CD4-positive, alpha-beta T cell treated with Interleukin-15 for 1 hour (primary cell): ENCODE measurements around the gene ZNF783.
"Not testable (repeated sequence)": the region's sequence is repeated elsewhere in the genome, so short reads cannot be mapped to it uniquely, and the experiment has no call there.

Experiments
- DNase-seq: peaks from one replicate; pipeline ENCODE4 v3.0.0-alpha.2; 2020

Gene ZNF783

DNA sequence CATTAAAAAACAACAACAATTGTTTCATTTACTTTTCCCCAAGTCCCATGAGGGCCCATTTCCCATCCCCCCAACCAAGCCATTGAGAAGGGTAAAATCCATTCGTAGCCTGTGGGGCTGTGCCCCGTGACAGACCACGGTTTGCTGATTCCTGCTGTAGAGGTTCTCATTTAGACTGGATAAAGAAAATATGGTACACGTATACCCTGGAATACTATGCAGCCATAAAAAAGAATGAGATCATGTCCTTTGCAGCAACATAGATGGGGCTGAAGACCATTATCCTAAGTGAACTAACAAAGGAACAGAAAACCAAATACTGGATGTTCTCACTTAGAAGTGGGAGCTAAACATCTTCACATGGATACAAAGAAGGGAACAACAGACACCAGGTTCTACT, 44.9 kb downstream of the ZNF783 start:
- DNase-seq: no peak

DNA sequence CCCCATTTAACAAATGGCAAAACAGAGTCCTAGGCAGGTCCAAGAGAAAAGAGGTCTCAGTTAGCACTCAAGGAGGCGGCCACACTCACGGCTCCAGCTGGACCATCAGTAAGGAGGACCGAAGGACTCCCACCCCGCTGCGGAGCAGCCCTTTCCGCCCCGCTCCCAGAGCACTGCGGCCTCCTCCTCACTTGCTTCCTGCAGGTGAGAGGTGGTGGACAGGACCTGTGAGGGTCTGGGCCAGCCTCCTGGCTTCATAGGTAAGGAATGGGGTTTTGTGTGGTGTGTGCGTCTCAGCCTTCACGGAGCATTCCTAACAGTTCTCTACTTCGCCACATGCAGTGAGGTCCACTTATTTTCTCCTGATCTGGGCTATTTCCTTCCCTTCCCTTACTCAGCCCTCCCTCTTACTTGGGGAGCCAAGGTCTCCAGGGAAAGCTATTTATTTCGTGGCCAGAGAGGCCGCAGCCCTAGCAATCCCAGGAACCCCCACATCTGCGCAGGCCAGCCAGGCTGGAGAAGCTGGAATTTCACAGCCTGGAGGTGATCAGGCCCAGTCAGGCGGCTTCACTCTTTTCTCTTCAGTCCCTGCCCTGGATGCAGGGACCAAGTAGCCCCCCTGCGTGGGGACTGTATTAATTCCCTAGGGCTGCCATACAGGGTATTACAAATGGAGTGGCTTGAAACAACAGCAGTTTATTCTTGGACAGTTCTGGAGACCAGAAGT, 45.9 kb downstream of the ZNF783 start:
- DNase-seq: no peak

DNA sequence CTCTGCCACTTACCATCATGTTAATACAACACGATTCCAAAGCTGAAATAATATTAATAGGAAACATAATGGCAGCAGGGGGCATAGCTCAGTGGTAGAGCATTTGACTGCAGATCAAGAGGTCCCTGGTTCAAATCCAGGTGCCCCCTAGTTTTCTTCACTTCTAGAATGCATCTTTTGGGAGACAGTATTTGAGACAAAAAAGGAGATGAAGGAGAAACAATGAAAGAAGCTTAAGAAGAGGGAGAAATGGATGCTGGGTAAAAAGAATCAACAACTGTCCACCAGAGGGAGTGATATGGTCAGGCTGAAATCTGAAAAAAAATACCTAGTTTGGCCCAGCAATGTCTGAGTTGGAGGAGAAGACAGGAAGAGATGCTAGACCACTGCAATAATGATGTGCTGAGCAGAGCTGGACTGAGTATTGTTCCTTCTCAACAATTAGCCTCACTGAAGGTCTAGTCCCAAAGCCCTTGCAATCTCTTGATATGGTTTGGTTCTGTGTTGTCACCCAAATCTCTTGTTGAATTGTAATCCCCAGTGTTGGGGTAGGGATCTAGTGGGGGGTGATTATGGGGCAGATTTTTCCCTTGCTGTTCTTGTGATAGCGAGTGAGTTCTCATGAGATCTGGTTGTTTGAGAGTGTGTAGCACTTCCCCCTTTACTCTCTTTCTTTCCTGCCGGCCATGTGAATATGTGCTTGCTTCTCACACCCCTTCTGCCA, 48.3 kb downstream of the ZNF783 start:
- no peak for DNase-seq

DNA sequence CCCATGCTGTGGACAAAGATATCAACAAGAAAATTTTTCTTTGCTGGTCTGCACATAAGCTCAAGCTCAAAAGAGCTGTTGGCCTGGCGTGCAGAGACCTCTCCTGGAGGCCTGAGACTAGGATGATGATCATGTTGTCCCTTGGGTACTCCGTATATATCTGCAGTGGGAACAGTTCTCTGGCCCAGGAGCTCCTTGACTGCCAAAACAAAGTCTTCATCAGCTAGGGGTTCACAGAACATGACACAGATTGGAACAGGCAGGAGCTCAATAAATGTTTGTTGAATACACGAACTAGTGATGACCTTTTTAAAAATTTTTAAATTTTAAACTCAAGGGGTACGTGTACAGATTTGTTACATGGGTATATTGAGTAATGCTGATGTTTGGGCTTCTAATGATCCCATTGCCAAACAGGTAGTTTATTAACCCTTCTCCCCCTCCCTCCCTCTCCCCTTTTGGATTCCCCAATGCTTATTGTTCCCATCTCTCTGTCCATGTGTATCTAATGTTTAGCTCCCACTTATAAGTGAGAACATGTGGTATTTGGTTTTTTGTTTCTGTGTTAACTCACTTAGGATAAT, 49.1 kb downstream of the ZNF783 start:
- DNase-seq: no peak

DNA sequence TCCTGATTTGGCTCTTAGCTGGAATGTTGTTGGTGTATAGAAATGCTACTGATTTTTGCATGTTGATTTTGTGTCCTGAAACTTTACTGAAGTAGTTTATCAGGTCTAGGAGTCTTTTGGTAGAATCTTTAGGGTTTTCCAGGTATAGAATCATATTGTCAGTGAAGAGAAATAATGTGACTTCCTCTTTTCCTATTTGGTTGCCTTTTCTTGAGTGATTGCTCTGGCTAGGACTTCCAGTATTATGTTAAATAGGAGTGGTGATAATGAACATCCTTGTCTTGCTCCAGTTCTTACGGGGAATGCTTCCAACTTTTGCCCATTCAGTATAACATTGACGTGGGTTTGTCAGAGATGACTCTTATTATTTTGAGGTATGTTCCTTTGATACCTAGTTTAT, 52.0 kb downstream of the ZNF783 start:
- DNase-seq: no peak

DNA sequence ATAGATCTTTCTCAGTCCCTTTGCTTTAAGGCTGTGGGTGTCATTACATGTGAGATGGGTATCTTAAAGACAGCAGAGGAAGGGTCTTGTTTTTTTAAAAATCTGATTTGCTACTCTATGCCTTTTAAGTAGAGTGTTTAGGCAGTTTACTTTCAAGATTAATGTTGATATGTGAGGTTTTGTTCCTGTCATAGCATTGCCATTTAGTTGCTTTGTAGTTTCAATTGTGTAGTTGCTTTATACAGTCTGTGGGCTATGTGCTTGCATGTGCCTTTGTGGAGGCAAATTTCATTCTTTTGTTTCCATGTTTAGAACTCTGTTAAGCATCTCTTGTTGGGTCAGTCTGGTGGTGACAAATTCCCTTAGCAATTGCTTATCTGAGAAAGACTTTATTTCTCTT, 54.6 kb downstream of the ZNF783 start:
- no peak for DNase-seq

DNA sequence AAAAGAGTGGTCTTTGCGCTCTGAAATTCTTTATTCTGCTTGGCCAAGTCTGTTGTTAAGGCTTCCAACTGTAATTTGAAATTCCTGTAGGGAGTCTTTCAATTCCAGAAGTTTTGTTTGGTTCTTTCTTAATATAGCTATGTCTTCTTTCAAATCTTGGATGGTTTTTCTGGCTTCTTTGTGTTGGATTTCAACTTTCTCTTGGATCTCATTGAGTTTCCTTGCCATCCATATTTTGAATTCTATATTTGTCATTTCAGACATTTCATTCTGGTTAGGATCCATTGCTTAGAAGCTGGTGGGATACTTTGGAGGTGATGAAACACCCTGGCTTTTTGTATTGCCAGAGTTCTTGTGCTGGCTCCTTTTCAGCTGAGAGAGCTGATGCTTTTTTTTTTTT, 55.5 kb downstream of the ZNF783 start:
- DNase-seq: no peak

DNA sequence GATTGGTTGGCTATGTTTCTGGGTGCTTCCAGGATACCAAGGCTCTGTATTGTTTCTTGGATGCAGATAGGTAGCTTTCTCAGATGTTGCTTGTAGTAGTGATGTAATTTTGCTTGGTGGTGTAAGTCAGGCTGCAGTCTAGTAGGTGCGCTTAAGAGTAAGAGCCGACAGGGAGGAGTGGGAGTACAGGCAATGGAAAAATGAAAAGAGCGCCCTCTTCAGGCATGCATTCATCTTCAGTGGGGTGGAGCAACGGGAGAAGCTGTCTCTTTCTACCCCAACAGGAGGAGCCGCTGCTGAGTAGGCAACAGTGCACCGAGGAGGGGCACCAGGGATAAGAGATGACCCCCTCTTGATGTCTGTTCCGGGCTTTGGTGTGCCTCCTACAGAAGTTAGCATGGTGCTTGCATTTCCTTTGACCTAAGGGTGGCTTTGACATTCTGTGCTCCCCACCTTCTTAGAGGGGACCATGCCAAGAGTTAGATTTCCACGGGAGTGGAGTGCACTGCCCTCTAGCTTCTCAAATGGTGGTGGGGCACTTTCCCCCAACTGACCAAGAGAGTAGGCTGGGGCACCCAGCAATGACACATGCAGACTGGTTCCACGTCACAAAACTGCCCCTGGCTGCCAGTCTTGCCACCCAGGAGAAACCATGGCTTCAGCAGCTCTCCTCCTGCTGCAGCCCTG, 56.1 kb downstream of the ZNF783 start:
- no peak for DNase-seq

DNA sequence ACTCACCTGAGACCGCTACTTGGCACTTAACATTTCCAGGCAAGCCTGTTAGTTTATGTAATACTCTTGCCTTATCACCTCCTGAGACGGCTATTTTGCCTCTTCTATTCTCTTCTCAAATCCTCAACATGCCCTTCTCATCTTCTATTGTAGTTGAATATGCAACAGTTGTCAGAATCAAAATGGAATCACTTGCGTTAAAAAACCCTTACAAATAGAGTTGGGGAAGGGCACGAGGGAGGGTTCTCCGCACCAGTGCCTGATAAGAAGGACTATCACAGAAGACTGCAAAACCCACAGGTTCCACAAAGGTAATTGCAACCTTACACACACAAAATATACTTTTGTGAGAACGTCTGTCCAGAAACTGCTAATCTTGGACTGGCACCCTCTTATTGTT, 57.4 kb downstream of the ZNF783 start:
- no peak for DNase-seq

DNA sequence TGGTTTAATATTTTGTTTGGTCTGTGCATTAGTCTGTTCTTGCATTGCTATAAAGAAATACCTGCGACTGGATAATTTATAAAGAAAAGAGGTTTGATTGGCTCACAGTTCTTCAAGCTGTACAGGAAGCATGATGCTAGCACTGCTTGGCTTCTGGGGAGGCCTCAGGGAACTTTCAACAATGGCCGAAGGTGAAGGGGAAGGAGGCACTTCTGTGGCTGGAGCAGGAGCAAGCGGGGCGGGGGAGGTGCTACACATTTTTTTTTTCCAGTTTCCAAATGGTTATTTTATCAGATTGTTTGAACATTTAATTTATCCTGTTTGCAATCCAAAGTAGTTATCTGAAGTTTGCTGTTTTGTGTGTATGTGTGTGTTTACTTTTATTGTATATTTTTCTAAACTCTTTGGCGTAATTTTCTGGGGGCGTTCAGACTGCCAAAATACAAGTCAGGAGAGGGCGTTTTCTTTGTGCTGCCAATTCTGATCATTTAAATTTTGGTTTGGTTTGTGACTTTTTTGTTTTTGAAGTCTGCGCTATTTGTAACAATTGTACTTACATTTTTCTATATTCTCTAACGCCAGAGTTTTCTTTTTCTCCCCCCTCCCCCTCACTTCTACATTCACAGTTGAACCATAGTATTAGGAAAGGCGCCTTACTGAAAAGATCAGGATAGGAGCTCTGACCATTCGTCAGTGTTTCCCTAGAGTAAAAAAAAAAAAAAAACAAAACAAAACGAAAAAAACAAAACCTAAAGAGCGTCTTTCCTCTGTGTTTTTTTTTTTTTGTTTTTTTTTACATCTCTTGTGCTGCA, 58.5 kb downstream of the ZNF783 start:
- no peak for DNase-seq

DNA sequence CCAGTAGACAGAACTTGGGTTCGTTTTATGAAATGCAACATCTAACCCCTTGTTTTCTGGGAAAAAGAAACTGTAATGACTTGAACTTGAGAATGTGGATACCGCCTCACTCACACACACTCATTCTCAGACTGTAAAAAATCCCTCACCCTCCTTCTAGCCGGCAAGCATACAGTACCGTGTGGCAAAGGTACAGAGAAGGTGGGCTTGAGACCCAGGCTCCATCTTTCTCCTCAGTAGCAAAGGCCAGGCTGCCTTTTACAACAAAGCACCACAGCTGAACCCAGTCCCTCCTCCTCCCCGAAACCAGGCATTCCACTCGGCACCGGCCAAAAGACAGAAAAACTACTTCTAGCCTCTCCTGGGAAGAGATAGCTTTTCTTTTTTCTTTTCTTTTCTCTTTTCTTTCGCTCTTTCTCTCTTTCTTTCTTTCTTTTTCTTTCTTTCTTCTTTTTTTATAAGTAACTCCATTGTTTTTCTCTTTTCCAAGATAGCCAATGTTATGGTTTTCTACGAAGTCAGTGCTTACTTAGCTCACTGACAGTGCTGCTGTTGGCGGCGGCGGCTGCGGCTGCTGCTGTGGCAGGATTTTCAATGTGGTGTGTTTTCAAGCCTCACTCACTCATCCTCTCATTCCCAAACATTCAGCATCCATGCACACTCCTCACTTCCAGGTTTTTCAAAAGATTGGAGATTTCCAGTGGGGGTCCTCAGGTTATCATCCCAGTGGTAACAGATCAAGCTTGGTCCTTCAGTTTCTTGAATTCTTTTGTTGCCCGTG, 59.3 kb downstream of the ZNF783 start:
- DNase-seq: not testable (repeated sequence)

DNA sequence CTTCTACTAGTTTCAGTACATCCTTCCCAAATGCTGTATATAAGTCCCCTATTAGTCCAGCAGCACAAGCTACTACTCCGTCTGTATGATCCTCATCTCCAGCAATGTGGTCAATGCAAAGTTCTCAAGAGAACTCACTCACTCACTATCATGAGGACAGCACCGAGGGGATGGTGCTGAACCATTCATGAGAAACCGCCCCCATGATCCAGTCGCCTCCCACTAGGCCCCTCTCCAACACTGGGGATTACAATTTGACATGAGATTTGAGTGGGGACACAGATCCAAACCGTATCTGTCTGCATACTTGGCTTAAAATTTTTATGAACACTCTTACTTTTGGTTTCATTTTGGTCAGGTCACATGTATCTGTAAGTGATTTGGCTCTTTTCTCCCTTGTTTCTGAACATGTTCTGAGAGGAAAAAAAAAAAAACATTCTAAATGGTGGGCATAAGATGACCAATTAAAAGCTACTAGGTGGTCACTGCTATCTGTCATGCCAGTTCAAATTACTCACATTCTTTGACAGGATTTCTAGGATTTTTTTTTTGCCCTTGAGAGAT, 60.1 kb downstream of the ZNF783 start:
- DNase-seq: no peak

DNA sequence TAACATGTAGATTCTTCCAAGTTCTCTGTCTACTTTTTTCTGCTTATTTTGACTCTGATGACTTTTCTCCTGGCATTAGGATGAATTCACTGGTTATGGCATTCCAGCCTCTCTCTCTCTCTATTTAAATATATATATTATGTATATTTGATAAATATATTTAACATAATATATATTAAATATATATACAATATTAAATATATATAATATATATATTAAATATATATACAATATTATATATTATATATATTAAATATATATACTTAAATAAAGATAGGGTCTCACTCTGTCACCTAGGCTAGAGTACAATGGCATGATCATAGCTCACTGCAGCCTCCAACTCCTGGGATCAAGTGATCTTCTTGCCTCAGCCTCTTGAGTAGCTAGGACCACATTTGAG, 60.7 kb downstream of the ZNF783 start:
- no peak for DNase-seq

DNA sequence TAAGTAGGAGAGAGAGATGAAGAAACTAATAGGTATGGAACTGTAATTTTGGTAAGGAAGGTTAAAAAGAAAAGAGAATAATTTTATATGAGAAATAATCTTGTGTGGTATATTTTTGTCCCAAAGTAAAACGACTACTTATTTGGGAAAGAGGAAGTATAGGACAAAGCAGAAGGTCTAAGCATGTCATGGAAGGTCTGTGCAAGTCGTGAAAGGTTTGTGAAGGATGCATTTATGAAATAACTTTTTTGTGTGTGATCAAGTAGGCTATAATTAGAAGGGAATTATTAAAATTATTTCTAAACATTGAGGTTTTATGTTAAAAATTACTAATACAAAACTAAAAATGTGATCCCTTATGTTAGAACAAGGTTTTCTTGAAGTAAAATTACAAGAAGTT, 63.3 kb downstream of the ZNF783 start:
- DNase-seq: no peak

DNA sequence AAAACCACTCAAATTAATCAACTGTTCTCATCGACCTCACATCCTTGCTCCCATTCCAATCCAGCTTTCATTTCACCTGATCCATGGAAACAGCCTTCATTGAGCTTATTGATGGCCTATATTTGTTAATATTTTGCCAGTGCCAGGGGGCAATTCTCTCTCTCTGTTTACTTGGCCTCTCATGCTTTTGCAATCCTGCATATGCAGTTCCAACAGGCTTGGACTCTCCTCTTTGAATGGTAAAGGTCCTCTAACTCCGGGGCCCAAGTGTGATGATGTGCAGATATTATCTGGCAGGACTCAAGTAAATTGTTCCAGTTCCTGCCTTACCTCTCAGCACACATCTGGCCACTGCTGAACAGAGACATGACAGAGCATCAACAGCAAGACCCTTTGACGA, 67.3 kb downstream of the ZNF783 start:
- DNase-seq: no peak

DNA sequence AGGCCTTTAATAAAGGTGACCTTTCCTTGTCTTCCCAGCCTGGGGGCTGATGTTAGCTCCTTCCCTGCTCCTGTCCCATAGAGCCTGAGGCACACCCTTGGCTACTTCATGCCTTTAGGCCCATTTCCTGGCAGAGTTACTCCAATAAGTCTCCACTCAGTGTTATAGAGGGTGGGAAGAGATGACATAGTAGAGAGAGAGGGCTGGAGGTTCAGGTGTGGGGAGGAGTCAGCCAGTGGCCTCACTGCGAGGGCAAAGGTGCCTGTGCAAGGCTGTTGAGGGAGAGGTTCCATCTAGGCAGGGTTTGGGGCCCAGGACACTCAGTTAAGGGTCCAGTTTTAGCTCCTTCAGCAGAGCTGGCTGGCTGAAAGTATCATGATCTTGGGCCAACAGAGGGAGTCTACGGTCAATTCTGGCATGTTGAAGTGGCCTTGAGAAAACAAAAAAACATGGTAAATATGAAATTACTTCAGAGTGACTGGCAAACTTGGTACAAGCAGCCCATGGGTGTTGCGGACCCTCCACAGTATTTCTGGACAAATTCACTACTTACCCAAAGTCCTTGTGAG, 67.9 kb downstream of the ZNF783 start:
- DNase-seq: no peak

DNA sequence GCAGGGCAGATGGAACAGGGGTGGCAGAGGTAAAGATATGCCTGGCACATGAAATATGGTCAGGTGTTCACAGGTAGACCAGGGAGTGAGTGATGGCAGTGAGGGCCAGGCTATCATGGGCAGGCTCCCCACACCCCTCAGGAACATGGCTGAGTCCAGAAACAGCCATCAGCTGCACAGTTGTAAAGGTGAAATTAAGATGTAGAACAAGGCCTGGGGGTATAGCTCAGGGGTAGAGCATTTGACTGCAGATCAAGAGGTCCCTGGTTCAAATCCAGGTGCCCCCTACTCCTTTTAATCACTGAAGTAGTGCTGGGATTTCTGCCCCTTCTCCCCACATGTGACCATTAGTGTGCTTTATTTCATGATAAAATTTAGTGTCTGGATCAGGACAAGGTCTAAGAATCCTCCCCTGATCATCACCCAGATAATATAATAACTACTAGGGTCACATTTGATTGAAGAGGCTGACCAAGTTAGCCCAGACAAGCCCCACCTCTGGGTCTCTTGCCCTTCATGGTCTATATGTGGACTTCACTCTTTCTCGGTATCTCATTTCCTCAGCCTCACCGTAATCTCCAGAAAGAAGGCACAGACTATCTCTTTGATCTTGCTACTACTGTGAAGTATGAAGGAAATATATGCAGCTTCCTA, 69.0 kb downstream of the ZNF783 start:
- no peak for DNase-seq

DNA sequence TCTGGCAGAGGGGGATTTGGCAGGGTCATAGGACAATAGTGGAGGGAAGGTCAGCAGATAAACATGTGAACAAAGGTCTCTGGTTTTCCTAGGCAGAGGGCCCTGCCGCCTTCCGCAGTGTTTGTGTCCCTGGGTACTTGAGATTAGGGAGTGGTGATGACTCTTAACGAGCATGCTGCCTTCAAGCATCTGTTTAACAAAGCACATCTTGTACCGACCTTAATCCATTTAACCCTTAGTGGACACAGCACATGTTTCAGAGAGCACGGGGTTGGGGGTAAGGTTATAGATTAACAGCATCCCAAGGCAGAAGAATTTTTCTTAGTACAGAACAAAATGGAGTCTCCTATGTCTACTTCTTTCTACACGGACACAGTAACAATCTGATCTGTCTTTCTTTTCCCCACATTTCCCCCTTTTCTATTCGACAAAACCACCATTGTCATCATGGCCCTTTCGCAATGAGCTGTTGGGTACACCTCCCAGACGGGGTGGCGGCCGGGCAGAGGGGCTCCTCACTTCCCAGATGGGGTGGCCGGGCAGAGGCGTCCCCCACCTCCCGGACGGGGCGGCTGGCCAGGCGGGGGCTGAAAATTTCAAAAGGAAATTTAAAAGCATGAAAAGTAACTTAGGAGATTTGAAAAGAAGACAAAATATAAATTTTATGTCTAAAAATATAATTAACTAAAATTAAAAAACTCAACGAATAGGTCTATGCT, 70.8 kb downstream of the ZNF783 start:
- not testable (repeated sequence) for DNase-seq

DNA sequence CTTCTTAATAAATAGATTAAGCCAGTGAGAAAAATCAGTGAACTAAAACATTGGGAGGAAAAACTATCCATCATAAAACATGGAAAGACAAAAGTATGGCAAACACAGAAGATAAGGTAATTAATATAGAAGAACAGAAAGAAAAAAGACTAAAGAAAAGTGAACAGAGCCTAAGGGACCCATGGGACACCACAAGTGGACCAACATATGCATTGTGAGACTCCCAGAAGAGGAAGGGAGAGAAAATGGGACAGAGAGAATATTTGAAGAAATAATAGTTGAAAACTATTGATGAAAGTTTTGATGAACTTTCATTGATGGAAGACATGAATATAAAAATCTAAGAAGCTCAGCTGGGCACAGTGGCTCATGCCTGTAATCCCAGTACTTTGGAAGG, 71.3 kb downstream of the ZNF783 start:
- DNase-seq: no peak

DNA sequence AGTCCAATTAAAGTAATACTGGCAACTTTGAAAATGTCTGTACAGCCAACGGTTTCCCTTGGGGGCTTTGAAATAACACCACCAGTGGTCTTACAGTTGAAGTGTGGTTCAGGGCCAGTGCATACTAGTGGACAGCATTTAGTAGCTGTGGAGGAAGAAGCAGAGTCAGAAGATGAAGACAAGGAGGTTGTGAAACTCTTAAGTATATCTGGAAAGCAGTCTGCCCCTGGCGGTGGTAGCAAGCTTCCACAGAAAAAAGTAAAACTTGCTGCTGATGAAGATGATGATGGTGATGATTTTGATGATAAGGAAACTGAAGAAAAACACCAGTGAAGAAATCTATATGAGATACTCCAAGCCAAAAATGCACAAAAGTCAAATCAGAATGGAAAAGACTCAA, 72.2 kb downstream of the ZNF783 start:
- DNase-seq: no peak
